HUES64 (cell line): ENCODE results near the gene STAMBP.
"Not testable (repeated sequence)": the region's sequence is repeated elsewhere in the genome, so short reads cannot be mapped to it uniquely, and the experiment has no call there.

Experiments
- H3K27ac ChIP-seq: 2 replicates; pipeline ENCODE4 v1.7.0; 2013; ENCODE audit warnings: low read depth, low read length, inconsistent platforms
- H3K27me3 ChIP-seq: 2 replicates; pipeline ENCODE4 v1.6.1; 2013; ENCODE audit warnings: mild to moderate bottlenecking, low read length; ENCODE audit not compliant: insufficient read depth
- H3K36me3 ChIP-seq: 2 replicates; pipeline ENCODE4 v1.6.1; 2013; ENCODE audit warnings: mild to moderate bottlenecking, low read length; ENCODE audit not compliant: insufficient read depth
- H3K4me1 ChIP-seq: 2 replicates; pipeline ENCODE4 v1.6.1; 2013; ENCODE audit warnings: mild to moderate bottlenecking, low read length, moderate library complexity; ENCODE audit not compliant: insufficient read depth
- H3K4me3 ChIP-seq: 2 replicates; pipeline ENCODE4 v1.5.1; 2013; ENCODE audit warnings: mild to moderate bottlenecking, low read length, moderate library complexity
- H3K9ac ChIP-seq: 2 replicates; pipeline ENCODE4 v1.6.1; 2013; ENCODE audit warnings: mild to moderate bottlenecking, low read depth, low read length
- H3K9me3 ChIP-seq: 2 replicates; pipeline ENCODE4 v1.6.1; 2013; ENCODE audit warnings: low read depth, low read length; ENCODE audit not compliant: insufficient read depth
- WGBS: fragments of 150-250, 120-280 bp; methylation state at CpG from one replicate; pipeline ENCODE4 v1.1.7; 2013; ENCODE audit warnings: missing lambda C conversion rate; 5-methylcytosine and 5-hydroxymethylcytosine counted together

Gene STAMBP

DNA sequence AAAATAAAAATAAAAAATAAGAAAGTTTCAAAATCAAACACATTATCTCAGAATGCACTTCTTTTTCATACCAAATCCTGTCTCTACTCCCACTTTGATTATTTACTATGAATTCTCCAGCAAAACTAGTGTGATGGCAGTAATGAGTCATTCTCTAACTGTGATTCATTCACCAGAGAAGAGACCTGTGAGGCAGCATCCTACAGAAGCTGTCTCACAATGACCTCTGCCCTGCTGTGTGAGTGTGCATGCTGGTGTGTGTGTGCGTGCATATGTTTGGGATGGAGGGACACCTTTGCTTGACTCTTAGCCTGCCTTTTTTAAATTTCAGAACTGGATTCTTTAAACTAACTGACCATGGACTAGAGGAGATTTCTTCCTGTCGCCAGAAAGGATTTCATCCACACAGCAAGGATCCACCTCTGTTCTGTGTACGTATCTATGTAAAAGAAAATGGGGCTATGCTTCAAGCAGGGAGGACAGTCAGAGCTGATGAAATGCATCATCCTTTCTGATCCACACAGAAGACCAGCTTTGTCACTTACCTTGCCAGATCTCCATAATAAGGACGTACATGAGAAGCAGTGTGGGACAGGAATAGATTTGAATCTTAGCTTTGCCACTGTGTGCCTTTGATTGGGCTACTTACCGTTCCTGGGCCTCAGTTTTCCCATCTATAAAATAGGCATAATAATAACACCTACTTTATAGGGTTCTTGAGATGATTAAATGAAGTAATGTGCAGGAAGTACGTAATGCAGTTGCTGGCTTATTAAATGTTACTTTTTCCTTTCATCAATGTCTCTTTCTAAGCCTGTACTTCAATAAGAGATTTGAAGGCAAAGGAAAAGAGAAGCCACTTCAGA lies 31.2 kb downstream of the STAMBP start:
- H3K27me3 ChIP-seq, result no peaks in the 10 kb centered on the region
- H3K4me1 ChIP-seq, result no peaks in the 10 kb centered on the region
- 95% methylated on average over 4 of the region's 6 CpGs for WGBS
- H3K9ac ChIP-seq, result no peak overlapping the region
- no peaks in the 10 kb centered on the region for H3K9me3 ChIP-seq
- H3K27ac ChIP-seq, result no peak overlapping the region
- H3K4me3 ChIP-seq, result no peak overlapping the region
- H3K36me3 ChIP-seq, result peaks cover 88% of the 10 kb centered on the region

- no peak overlapping the region for H3K9ac ChIP-seq
- H3K27ac ChIP-seq, result no peak overlapping the region
- H3K9me3 ChIP-seq, result no peaks in the 10 kb centered on the region
- no peaks in the 10 kb centered on the region for H3K27me3 ChIP-seq
- 94% methylated on average over 2 of the region's 2 CpGs for WGBS
- H3K36me3 ChIP-seq, result peaks cover 81% of the 10 kb centered on the region
- H3K4me1 ChIP-seq, result no peaks in the 10 kb centered on the region
- no peak overlapping the region for H3K4me3 ChIP-seq
Measured at GRCh38 chr2:73862987-73863386, 34.2 kb downstream of the STAMBP start.

GRCh38 chr2:73868204-73868978 lies 39.6 kb downstream of the STAMBP start:
- Histone ChIP-seq H3K27me3 (no peaks in the 10 kb centered on the region), H3K36me3 (peaks cover 34% of the 10 kb centered on the region), H3K4me1 (no peaks in the 10 kb centered on the region), H3K4me3 (no peak overlapping the region), H3K9ac (no peak overlapping the region), H3K27ac (no peak overlapping the region), H3K9me3 (no peaks in the 10 kb centered on the region)
- 92% methylated on average over 8 of the region's 9 CpGs for WGBS

- peaks cover 18% of the 10 kb centered on the region for H3K36me3 ChIP-seq
- H3K9me3 ChIP-seq, result no peaks in the 10 kb centered on the region
- 93% methylated on average over 4 of the region's 4 CpGs for WGBS
- H3K4me3 ChIP-seq, result no peak overlapping the region
- H3K27me3 ChIP-seq, result no peaks in the 10 kb centered on the region
- H3K27ac ChIP-seq, result no peak overlapping the region
- no peaks in the 10 kb centered on the region for H3K4me1 ChIP-seq
- no peak overlapping the region for H3K9ac ChIP-seq
Measured at GRCh38 chr2:73870084-73870483, 41.3 kb downstream of the STAMBP start.

DNA sequence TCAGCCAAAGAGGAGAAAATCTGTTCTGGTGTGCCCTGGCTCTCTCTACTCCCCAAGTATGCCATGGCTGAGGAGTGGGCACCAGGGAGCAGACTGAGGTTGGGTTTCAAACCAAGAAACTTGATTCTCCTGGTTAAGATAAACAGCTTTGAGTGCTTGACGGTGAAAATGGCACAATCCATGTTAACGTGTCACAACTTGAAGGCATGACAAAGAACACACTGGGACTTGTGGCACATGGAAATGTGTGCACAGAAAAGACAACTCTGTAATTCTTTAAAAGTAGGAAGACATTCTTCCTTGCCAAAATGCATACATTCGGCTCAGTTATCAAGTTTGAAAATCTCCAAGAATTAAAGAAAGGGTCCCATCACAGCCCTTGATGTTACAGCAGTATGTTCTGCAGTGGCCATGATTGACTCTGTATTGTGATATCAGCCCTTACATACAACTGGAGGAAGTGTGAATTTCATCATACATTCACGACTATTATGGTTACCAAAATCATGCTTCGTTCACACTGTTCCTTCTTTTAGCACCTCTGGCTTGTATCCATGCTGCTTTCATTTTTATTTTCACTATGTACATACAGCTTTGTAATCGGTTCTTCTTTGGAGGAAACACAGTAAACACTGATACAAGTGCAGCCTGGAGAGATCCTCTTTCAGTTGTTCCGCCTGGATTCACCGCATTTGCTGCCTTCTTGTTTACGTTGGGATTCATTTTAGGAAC lies 48.5 kb downstream of the STAMBP start:
- Histone ChIP-seq H3K4me3 (no peak overlapping the region), H3K9ac (no peak overlapping the region), H3K4me1 (no peaks in the 10 kb centered on the region), H3K36me3 (no peaks in the 10 kb centered on the region), H3K27ac (no peak overlapping the region), H3K27me3 (no peaks in the 10 kb centered on the region), H3K9me3 (no peaks in the 10 kb centered on the region)
- WGBS, result 94% methylated on average over 9 of the region's 9 CpGs

GRCh38 chr2:73877984-73878383 lies 49.2 kb downstream of the STAMBP start:
- H3K4me3 ChIP-seq, H3K9me3 ChIP-seq, H3K9ac ChIP-seq, H3K36me3 ChIP-seq, H3K4me1 ChIP-seq, H3K27me3 ChIP-seq, H3K27ac ChIP-seq: not testable (repeated sequence)
- WGBS, result 97% methylated on average over 5 of the region's 5 CpGs

DNA sequence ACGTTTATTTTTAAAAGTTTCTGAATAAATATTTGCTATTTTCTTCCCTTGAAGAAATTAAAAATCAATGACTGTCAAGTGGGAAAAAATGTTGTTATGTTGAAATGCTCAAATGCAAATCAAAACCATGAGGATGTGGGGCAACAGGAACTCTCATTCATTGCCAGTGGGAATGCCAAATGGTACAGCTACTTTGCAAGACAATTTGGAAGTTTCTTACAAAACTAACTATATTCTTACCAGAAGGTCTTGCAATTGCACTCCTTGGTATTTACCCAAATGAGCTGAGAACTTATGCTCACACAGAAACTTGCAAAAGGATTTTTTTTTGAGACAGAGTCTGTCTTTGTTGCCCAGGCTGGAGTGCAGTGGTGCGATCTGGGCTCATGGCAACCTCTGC lies 56.6 kb downstream of the STAMBP start:
- H3K36me3 ChIP-seq, result no peaks in the 10 kb centered on the region
- H3K9ac ChIP-seq, result no peak overlapping the region
- H3K4me3 ChIP-seq, result no peak overlapping the region
- H3K4me1 ChIP-seq, result no peaks in the 10 kb centered on the region
- WGBS, result 94% methylated on average over 1 of the region's 2 CpGs
- H3K9me3 ChIP-seq, result no peaks in the 10 kb centered on the region
- H3K27me3 ChIP-seq, result no peaks in the 10 kb centered on the region
- no peak overlapping the region for H3K27ac ChIP-seq

DNA sequence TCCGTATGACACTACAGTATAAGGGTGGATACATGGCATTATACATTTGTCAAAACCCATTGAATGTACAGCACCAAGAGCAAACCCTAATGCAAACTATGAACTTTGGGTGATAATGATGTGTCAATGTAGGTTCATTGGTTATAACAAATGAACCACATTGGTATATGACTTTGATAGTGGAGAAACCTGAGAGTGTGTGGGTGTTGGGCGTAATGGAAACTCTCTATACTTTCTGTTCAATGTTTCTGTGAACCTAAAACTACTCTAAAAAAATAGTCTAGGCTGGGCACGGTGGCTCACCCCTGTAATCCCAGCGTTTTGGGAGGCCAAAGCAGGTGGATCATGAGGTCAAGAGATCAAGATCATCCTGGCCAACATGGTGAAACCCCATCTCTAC lies 57.6 kb downstream of the STAMBP start:
- H3K27ac ChIP-seq, result no peak overlapping the region
- H3K36me3 ChIP-seq, result no peaks in the 10 kb centered on the region
- H3K9me3 ChIP-seq, result no peaks in the 10 kb centered on the region
- 85% methylated on average over 2 of the region's 4 CpGs for WGBS
- no peak overlapping the region for H3K9ac ChIP-seq
- H3K27me3 ChIP-seq, result no peaks in the 10 kb centered on the region
- no peaks in the 10 kb centered on the region for H3K4me1 ChIP-seq
- no peak overlapping the region for H3K4me3 ChIP-seq

- WGBS, result 85% methylated on average over 11 of the region's 11 CpGs
- H3K4me1 ChIP-seq, H3K9me3 ChIP-seq, H3K27me3 ChIP-seq, H3K36me3 ChIP-seq, H3K4me3 ChIP-seq, H3K9ac ChIP-seq, H3K27ac ChIP-seq: not testable (repeated sequence)
Measured at GRCh38 chr2:73887596-73888353, 59.0 kb downstream of the STAMBP start.

GRCh38 chr2:73888388-73888787 lies 59.6 kb downstream of the STAMBP start:
- 85% methylated on average over 1 of the region's 2 CpGs for WGBS
- no peaks in the 10 kb centered on the region for H3K4me1 ChIP-seq
- no peaks in the 10 kb centered on the region for H3K36me3 ChIP-seq
- no peak overlapping the region for H3K9ac ChIP-seq
- H3K27me3 ChIP-seq, result no peaks in the 10 kb centered on the region
- no peak overlapping the region for H3K27ac ChIP-seq
- H3K4me3 ChIP-seq, result no peak overlapping the region
- H3K9me3 ChIP-seq, result no peaks in the 10 kb centered on the region
